GM21360 (cell line): Measurements from ENCODE around the gene LMAN2.

Source experiments
- ATAC-seq: cut with Tn5 transposase; IDR thresholded peaks from one replicate; pipeline ENCODE4 v1.9.1; 2021; ENCODE audit warnings: mild to moderate bottlenecking, moderate library complexity; ENCODE audit not compliant: unreplicated experiment

LMAN2 gene

DNA sequence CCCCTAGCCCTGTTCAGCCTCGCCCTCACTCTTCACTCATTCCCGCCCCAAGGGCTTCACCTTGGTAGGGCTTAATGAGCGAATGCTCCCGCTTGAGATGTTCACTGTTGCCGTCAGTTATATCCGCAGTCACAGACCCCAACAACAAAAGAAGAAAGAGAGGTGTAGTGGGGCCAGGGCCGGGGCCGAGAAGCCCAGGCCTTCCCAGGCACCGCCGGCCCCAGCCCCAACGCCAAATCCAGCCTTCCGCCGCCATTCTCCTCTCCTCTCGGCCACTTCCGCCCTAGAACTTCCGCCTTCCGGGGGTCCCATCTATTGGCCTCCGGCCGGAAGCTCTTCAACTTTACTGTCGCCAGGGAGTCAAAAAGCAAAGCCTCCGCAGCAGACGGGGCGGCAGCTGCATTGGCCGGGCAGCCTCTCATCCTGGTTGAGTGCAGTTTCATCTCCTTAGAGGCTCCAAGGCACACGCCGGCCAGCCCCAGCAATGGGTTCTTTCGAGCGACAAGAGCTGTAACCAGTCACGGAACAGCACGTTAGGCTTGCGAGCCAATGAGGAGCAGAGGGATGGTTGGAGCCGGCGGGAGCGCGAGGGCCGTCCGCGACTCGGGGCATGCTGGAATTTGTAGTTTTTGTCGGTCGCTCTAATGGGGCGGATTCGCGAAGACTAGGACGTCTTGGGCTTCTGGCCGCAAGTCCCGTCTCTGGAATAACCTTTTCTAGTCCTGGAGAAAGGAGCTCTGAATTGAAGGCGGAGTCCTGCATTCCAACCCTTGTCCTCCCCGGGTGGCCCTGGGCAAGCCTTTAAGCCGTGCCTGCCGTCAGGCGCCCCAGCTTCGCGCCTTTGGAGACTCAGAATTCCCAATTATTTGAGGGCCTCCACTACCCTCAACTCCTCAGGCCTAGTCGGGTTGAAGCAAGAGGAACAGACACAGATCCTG lies at the start of gene LMAN2:
TSS of gene LMAN2 (minus strand) at position 277 of the 938 bp plus-strand sequence. CDS start at position 256, 21 bp downstream.
- ATAC-seq: peak; percentile 89

DNA sequence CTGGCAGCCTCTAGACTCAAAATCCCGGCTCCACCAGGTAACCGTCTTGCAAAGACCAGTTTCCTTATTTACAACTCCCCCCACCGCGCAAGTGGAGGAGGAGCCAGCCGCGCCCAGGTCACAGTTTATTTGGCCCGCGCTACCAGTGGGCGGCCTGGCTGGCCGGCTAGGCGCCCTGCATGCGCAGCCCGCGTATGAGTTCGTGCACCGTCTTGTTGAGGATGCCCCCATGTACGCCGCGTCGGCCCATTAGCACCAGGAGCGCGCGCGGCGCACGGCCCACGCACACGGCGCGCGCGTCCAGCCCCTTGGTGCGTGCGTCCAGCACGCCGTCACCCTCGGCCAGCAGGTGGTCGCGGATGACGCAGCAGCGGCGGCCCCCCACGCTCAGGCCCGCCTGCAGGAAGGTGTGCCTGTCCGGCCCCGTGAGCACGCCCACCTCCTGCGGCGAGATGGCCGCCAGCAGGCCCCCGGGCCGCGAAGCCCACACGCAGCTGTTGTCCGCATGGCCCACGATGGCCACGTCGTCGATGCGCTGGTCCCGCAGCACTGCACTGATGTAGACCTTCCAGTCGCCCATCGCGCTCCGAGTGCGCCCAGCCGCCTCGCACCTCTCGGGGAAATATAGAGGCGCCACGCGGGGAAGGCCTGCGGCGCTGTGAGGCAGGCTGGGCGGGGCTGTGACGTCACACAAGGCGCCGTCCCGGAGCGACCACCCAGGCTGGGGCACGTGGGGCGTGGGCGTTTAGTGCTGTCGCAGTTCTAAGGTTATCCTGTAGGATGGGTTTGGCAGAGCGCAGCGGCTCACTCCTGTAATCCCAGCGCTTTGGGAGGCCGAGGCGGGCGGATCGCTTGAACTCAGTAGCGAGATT lies 48.8 kb upstream of the LMAN2 start, which contains the start of gene PFN3:
TSS of gene PFN3 (minus strand) at position 665 of the 872 bp plus-strand sequence. CDS start at position 580, 85 bp downstream.
- ATAC-seq: no peak

DNA sequence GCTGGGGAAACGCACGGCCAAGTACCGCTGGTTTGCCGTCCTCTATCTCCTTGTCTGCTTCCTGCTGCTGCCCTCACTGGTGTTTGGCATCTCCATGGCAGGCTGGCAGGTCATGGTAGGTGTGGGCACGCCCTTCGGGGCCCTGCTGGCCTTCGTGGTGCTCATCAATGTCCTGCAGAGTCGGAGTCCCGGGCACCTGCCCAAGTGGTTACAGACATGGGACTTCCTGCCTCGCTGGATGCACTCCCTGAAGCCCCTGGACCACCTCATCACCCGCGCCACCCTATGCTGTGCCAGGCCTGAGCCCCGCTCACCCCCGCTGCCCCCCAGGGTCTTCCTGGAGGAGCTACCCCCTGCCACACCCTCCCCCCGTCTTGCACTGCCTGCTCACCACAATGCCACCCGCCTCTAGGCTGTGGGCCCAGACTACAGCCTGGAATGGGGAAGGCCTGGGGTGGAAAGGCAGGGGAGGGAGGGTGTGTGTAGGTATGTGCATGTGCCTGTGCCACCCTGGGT lies 46.5 kb upstream of the LMAN2 start:
- no peak for ATAC-seq

- no peak for ATAC-seq
These were observed 45.3 kb upstream of the LMAN2 start for GRCh38 chr5:177396807-177397206.

GRCh38 chr5:177396078-177396477 lies 44.6 kb upstream of the LMAN2 start:
- no peak for ATAC-seq

DNA sequence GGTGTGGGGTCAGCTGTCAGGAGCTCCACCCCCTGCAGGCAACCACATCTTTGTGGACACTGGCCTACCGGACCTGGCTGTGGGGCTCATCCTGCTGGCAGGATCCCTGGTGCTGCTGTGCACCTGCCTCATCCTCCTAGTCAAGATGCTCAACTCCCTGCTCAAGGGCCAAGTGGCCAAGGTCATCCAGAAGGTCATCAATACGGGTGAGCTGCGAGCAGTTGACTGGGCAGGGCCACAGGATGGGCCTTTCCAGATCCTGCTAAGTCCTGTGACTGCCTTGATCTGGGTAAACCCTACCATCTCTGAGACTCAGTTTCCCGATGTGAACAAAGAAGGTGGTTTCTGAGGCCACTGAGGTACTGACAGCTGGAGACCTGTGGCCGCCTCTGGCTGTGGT lies 42.5 kb upstream of the LMAN2 start:
- ATAC-seq: no peak

- no peak for ATAC-seq
These were observed 41.8 kb upstream of the LMAN2 start for GRCh38 chr5:177393206-177393765.

- no peak for ATAC-seq
These were observed 41.3 kb upstream of the LMAN2 start for GRCh38 chr5:177392765-177393164.

- ATAC-seq: peak; percentile 58
These were observed 39.2 kb upstream of the LMAN2 start for GRCh38 chr5:177390363-177391300.

DNA sequence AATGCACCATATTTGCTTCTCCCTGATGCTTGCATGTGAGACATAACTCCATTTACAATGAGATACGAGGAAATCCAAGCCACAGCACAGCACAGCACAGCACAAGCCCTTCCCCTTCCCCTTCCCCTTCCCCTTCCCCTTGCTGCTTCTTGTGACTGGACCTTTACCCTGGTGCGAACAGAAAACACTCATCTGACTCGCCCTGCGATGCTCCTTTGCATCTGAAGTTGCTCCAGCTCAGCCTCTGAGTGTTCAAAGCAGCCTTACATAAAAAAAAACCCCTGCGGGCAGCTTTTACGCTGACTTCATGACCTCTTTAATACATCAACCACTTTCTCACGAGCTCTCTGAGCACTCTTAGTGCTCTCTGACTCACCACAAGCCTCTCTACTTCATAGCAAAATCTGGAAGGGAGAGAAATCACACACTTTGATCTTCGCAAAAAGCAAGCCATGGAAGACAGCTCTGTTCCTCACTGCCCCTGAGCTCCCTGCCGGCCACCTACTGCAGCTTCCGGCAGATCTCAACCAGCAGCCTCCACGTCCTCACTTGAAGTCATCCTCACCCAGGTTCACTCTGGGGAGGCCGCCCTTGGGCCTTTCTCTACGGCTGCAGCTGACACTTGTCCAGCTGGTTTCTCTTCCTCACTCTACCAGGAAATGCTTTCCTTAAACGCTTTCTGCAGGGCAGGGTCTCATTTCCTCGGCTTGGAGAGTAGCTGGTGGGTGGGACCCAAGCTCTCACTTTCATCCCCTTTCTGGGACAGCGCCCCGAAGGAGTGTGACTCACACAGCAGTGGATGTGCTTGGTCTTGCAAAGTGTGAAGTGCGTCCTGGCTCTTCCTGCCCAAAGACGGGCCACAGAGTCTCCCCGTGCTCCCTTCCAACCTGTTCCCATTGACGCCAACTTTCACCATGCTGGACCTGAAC lies 38.0 kb upstream of the LMAN2 start:
- no peak for ATAC-seq

DNA sequence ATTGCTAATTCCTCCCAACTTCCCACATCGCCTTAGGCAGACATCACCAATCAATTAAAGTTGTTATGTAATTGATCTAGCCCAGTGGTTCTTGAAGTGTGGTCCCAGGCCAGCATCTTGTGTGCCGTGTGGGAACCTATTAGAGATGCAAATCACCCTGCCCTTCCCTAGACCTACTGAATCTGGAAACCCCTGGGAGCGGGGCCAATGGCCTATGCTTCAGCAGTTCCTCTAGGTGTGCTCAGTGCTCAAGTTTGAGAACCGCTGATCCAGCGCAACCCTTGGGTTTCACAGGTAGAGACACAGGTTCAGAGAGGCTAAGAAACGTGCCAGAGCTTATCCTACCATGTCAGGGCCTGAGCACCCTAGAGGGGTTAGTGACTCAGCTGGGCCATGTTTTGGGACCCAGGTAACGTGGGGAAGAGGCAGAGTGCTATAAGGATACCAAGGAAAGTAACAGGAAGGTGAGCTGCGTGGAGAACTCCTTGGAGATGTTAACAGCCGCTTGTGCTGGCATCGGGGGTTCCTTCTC lies 37.1 kb upstream of the LMAN2 start:
- ATAC-seq: no peak

DNA sequence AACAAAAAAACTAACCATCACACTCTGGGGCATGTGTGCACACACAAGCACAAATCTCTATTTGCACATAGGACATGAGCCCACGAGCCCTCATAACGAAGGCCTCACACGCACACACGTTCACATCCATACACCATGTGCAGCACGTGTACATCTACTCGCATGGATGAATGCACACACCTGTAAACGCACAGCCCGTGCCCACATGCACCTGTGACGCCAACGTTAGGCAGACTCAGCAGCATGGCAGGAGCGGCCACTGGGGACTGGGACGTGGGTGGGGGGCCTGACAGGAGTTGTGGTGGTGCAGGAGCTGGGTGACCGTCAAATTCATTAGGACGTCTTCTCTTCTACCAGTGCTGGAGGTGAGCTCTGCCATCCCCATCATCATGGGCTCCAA lies 35.9 kb upstream of the LMAN2 start:
- no peak for ATAC-seq

DNA sequence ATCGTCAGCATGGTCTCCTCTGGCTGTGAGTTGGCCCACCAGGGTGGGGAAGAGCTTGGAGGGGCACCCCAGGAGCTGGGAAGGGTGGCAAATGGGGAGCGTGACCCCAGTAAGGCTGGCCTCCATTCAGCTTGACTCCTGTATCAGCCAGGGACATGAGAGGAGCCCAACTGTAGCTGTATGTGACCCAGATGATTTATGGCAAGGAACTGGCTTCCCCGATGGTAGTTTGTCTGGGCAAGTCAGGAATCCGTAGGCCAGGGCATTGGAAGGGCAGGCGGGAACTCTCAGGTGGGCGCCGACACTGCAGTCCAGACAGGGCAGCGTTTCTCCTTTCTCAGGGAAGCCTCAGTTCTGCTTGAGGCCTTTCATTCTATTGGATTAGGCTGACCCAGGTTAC lies 35.1 kb upstream of the LMAN2 start:
- no peak for ATAC-seq

DNA sequence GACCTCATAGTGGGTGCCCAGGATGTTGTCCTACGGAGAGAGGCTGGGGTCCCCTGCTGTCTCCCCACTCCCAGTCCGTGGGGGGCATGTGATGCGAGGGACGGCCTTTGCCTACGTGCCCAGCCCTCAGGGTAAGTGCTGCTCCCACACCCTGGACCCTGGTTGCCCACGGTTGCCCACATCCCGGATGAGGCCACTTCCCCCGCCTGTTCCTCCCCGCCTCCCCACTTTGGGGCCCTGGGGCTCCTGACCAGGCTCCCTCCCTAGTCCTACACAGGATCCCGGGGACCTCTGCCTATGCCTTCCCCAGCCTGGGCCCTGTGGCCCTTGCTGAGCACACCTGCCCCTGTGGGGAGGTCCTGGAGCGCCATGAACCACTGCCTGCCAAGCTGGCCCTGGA lies 34.3 kb upstream of the LMAN2 start:
- no peak for ATAC-seq

DNA sequence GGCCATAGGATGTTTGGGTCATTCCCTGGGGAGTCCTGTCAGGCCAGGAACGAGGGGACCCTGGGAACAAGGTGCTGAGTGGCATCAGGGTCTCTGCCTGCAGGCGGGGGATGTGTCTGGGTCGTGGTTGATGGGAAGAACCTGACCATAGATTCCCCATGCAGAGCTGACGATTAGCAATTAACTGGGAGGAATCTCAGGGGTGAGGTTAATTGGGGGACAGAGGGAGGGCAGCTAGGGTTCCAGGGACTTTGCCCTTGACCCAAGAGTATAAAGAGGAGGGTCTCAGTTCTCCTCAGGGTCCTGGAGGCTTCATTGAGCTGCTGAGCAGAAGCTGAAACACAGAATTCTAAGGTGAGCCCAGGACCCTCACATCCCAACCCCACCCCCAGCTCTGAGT lies 32.7 kb upstream of the LMAN2 start, which contains the start of gene SLC34A1:
TSS of gene SLC34A1 (plus strand) at position 301 of the 400 bp plus-strand sequence. CDS start 1,308 bp downstream, outside the sequence.
- ATAC-seq: no peak

DNA sequence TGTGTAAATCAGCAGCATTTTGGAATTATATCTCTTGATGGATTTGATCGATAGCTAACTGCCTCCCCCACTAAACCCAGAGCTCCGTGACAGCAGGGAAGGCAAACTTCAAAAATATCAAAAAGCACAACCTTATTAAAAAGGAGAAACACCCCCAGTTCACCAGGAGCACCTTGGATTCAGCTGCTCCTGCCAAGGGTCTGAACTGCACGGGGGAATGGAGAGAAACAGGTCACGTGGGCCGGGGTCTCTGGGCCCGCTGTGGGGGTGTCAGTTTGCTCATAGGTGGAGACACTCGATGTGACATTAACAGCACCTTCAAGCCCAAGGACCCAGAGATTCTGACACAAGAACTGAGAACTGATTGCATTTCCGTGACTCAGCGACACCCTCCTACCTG lies 31.7 kb upstream of the LMAN2 start:
- no peak for ATAC-seq

GRCh38 chr5:177382423-177383029 lies 31.1 kb upstream of the LMAN2 start:
- ATAC-seq: no peak

- ATAC-seq: no peak
These were observed 29.3 kb upstream of the LMAN2 start for GRCh38 chr5:177380805-177381126.
